Endodermal cell (in vitro differentiated cells): ENCODE measurements around the gene AKT3. TPM values are rescaled to one million over a fixed set of nuclear protein-coding genes. Genes with fewer than 3 reads are reported as not detected.
A peak's percentile ranks its signal among the peaks of the same experiment; 100 is the strongest.

Experiments
- DNase-seq: peaks from one replicate; pipeline ENCODE4 v3.0.0-alpha.2; 2017
- H3K27ac ChIP-seq: 2 replicates; pipeline ENCODE4 v1.5.1; 2013; ENCODE audit warnings: mild to moderate bottlenecking, low read depth, low read length, moderate library complexity
- H3K27me3 ChIP-seq: 2 replicates; pipeline ENCODE4 v1.6.1; 2013; ENCODE audit warnings: mild to moderate bottlenecking, low read length, moderate library complexity; ENCODE audit not compliant: insufficient read depth, control insufficient read depth, poor library complexity, severe bottlenecking
- H3K36me3 ChIP-seq: 2 replicates; pipeline ENCODE4 v1.7.0; 2013; ENCODE audit warnings: mild to moderate bottlenecking, low read length, moderate library complexity; ENCODE audit not compliant: control insufficient read depth, insufficient read depth
- H3K4me1 ChIP-seq: one replicate; pipeline ENCODE4 v1.7.0; 2013; ENCODE audit warnings: low read length; ENCODE audit not compliant: control insufficient read depth, insufficient read depth
- H3K4me3 ChIP-seq: 2 replicates; pipeline ENCODE4 v1.5.1; 2013; ENCODE audit warnings: mild to moderate bottlenecking, low read length, moderate library complexity
- H3K9ac ChIP-seq: 2 replicates; pipeline ENCODE4 v1.6.1; 2013; ENCODE audit warnings: mild to moderate bottlenecking, low read length, moderate library complexity; ENCODE audit not compliant: poor library complexity, severe bottlenecking; ENCODE audit errors: extremely low read depth
- H3K9me3 ChIP-seq: 2 replicates; pipeline ENCODE4 v1.6.1; 2013; ENCODE audit warnings: mild to moderate bottlenecking, low read length, moderate library complexity; ENCODE audit not compliant: control insufficient read depth
- H3K27ac Mint-ChIP-seq: 2 replicates; pipeline ENCODE4 v1.8.0; 2020; ENCODE audit warnings: mixed read lengths
- H3K27me3 Mint-ChIP-seq: 2 replicates; pipeline ENCODE4 v1.8.0; 2021; ENCODE audit warnings: mild to moderate bottlenecking, mixed read lengths; ENCODE audit not compliant: insufficient read depth
- H3K36me3 Mint-ChIP-seq: 2 replicates; pipeline ENCODE4 v1.8.0; 2020; ENCODE audit warnings: low read depth, mixed read lengths
- H3K4me1 Mint-ChIP-seq: 2 replicates; pipeline ENCODE4 v1.8.0; 2020; ENCODE audit warnings: mixed read lengths
- H3K4me3 Mint-ChIP-seq: 2 replicates; pipeline ENCODE4 v1.8.0; 2020; ENCODE audit warnings: mild to moderate bottlenecking, moderate library complexity, mixed read lengths
- H3K9me3 Mint-ChIP-seq: 2 replicates; pipeline ENCODE4 v1.8.0; 2020; ENCODE audit warnings: mild to moderate bottlenecking, mixed read lengths
- CTCF ChIP-seq: fragments of 200-600 bp; sonication (generic); conservative IDR thresholded peaks from 2 replicates; pipeline ENCODE4 v1.5.0; 2021; ENCODE audit warnings: antibody characterized with exemption, mild to moderate bottlenecking
- WGBS, 2 experiments: methylation state at CpG; one replicate each; pipeline versions ENCODE4 v1.1.5 to v1.1.7; 2013; ENCODE audit warnings: missing lambda C conversion rate in 2 of 2, mixed read lengths in 1 of 2; ENCODE audit not compliant: insufficient coverage in 1 of 2, insufficient read length in 1 of 2; 5-methylcytosine and 5-hydroxymethylcytosine counted together
- total RNA-seq, 2 donors: library from RNA; stranded (reverse); fragmentation: NEBNext Ultra II Directional in 1 of 2; extraction: Animal tissue kit (Norgen Biotek cat#: 25700) in 1 of 2; gene quantifications; 2 replicates in 1 of 2; 3 replicates in 1 of 2; pipeline ENCODE4 v1.2.1, GENCODE V29; 2021

The AKT3 gene
- total RNA-seq, 2 donors from 2014 or later, result 38.2 to 49.1 TPM

DNA sequence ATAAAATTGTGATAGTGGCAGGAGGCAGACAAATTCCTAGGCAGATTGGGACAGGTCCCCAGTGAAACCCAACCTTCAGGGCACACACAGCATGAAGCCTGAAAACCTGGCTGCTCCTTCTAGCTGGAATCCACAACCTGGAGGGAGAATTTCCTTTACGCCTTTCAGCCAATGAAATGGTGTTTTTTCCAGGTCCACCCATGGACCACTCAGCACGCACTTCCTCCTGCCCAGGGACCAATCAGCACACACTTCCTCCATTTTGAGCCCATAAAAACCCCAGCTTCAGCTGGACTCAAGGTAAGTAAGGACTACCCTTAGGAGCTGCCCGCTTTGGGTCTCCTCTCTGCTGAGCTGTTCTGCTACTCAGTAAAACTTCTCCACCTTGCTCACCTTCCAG, 120.1 kb downstream of the AKT3 start:
- Histone ChIP-seq H3K36me3 (no peaks in the 10 kb centered on the region), H3K4me1 (no peaks in the 10 kb centered on the region), H3K4me3 (no peak overlapping the region), H3K9me3 (peaks cover 7% of the 10 kb centered on the region), H3K27me3 (no peaks in the 10 kb centered on the region), H3K9ac (no peak overlapping the region), H3K27ac (no peak overlapping the region)
- 89 to 90% methylated on average over 3 of the region's 3 CpGs for WGBS, 2 experiments
- H3K9me3 Mint-ChIP-seq, result peaks cover 8% of the 10 kb centered on the region
- H3K36me3 Mint-ChIP-seq, result peaks cover 12% of the 10 kb centered on the region
- peaks cover 5% of the 10 kb centered on the region for H3K4me1 Mint-ChIP-seq
- no peak overlapping the region for H3K4me3 Mint-ChIP-seq
- DNase-seq, result peak; percentile 72
- no peak overlapping the region for H3K27ac Mint-ChIP-seq
- no peak for TF ChIP-seq CTCF
- H3K27me3 Mint-ChIP-seq, result no peaks in the 10 kb centered on the region

DNA sequence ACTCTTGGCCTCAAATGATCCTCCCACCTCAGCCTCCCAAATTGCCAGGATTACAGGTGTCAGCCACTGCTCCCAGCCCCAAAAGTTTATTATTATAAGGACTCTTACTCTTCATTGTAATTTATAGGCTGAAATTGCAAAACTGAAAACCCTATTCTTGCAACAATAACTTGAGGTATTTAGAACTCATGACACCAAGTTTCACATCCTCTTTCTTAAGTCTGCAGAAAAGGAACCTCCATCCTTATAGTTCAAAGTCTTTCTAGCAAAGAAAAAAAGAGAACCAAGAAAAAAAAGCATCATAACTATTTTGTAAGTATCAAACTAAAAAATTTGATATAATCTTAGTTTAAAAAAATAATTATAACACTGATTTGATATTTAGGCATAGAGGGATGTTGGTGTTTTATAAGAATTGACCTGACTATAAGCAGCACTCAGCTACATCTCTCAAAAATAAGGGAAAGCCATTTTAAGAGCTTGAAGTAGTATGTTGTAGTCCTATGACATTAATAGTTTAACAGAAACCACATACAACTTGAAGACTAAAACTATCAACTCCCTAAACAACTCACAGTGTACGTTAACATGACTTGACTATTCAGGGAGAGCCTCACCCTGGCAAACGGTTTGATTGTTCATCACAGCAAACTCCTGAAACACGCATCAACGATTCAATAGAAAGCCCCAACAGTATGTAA, 122.4 kb downstream of the AKT3 start:
- no peaks in the 10 kb centered on the region for H3K36me3 ChIP-seq
- H3K4me1 ChIP-seq, result no peaks in the 10 kb centered on the region
- peaks cover 7% of the 10 kb centered on the region for H3K36me3 Mint-ChIP-seq
- no peaks in the 10 kb centered on the region for H3K27me3 Mint-ChIP-seq
- H3K4me3 ChIP-seq, result no peak overlapping the region
- TF ChIP-seq CTCF, result no peak
- DNase-seq, result no peak
- peaks cover 4% of the 10 kb centered on the region for H3K4me1 Mint-ChIP-seq
- WGBS, 2 experiments, result 89 to 92% methylated on average over 3 to 4 of the region's 4 CpGs
- H3K27ac ChIP-seq, result no peak overlapping the region
- no peak overlapping the region for H3K27ac Mint-ChIP-seq
- H3K9me3 Mint-ChIP-seq, result peaks cover 8% of the 10 kb centered on the region
- H3K27me3 ChIP-seq, result no peaks in the 10 kb centered on the region
- no peak overlapping the region for H3K9ac ChIP-seq
- peaks cover 7% of the 10 kb centered on the region for H3K9me3 ChIP-seq
- H3K4me3 Mint-ChIP-seq, result no peak overlapping the region

- H3K4me3 Mint-ChIP-seq, result no peak overlapping the region
- Histone ChIP-seq H3K27ac (no peak overlapping the region), H3K4me1 (no peaks in the 10 kb centered on the region), H3K9ac (no peak overlapping the region), H3K27me3 (no peaks in the 10 kb centered on the region), H3K36me3 (no peaks in the 10 kb centered on the region), H3K4me3 (no peak overlapping the region), H3K9me3 (peaks cover 7% of the 10 kb centered on the region)
- no peaks in the 10 kb centered on the region for H3K27me3 Mint-ChIP-seq
- H3K27ac Mint-ChIP-seq, result no peak overlapping the region
- peaks cover 5% of the 10 kb centered on the region for H3K4me1 Mint-ChIP-seq
- TF ChIP-seq CTCF, result no peak
- peaks cover 7% of the 10 kb centered on the region for H3K36me3 Mint-ChIP-seq
- DNase-seq, result no peak
- peaks cover 8% of the 10 kb centered on the region for H3K9me3 Mint-ChIP-seq
- 83 to 92% methylated on average over 1 to 2 of the region's 2 CpGs for WGBS, 2 experiments
These were observed 123.1 kb downstream of the AKT3 start for GRCh38 chr1:243726806-243727502.
